Neural progenitor cell (in vitro differentiated cells): ENCODE data around the gene CD300C. TPM values are rescaled to one million over a fixed set of nuclear protein-coding genes. Genes with fewer than 3 reads are reported as not detected.
A peak's percentile ranks its signal among the peaks of the same experiment; 100 is the strongest.

Experiments
- DNase-seq: peaks from one replicate; pipeline ENCODE4 v3.0.0-alpha.2; 2016; ENCODE audit warnings: low spot score
- H2AFZ ChIP-seq: fragments of 200-600 bp; sonication (generic); replicated peaks from 2 replicates; pipeline ENCODE4 v1.6.1; 2016; ENCODE audit warnings: antibody characterized with exemption
- H3F3A ChIP-seq: fragments of 200-600 bp; sonication (generic); 2 replicates; pipeline ENCODE4 v1.6.1; 2016; ENCODE audit warnings: antibody characterized with exemption, low read depth
- H3K27ac ChIP-seq: fragments of 200-600 bp; sonication (generic); 2 replicates; pipeline ENCODE4 v1.5.1; 2016; ENCODE audit warnings: mild to moderate bottlenecking
- H3K27me3 ChIP-seq: fragments of 200-600 bp; sonication (generic); 2 replicates; pipeline ENCODE4 v1.6.1; 2016; ENCODE audit warnings: mild to moderate bottlenecking, moderate library complexity
- H3K36me3 ChIP-seq: fragments of 200-600 bp; sonication (generic); 2 replicates; pipeline ENCODE4 v1.5.1; 2016
- H3K4me1 ChIP-seq: fragments of 200-600 bp; sonication (generic); 2 replicates; pipeline ENCODE4 v1.6.1; 2016; ENCODE audit warnings: mixed run types
- H3K4me2 ChIP-seq: fragments of 200-600 bp; sonication (generic); 2 replicates; pipeline ENCODE4 v1.6.1; 2016
- H3K4me3 ChIP-seq: fragments of 200-600 bp; sonication (generic); 2 replicates; pipeline ENCODE4 v1.5.1; 2016
- H3K79me2 ChIP-seq: fragments of 200-600 bp; sonication (generic); 2 replicates; pipeline ENCODE4 v1.6.1; 2016; ENCODE audit warnings: low read depth
- H3K9ac ChIP-seq: fragments of 200-600 bp; sonication (generic); 2 replicates; pipeline ENCODE4 v1.6.1; 2016
- H3K9me3 ChIP-seq: fragments of 200-600 bp; sonication (generic); 2 replicates; pipeline ENCODE4 v1.5.1; 2016; ENCODE audit warnings: low read depth
- H4K20me1 ChIP-seq: fragments of 200-600 bp; sonication (generic); 2 replicates; pipeline ENCODE4 v1.6.1; 2016; ENCODE audit warnings: low read depth
- H3K27ac Mint-ChIP-seq: 3 replicates; pipeline ENCODE4 v1.8.0; 2021; ENCODE audit warnings: mixed read lengths
- H3K27me3 Mint-ChIP-seq: 2 replicates; pipeline ENCODE4 v1.8.0; 2022; ENCODE audit warnings: low read depth, mild to moderate bottlenecking, inconsistent platforms, moderate library complexity, mixed read lengths; ENCODE audit not compliant: insufficient read depth
- H3K36me3 Mint-ChIP-seq: 3 replicates; pipeline ENCODE4 v1.8.0; 2021; ENCODE audit warnings: mixed read lengths
- H3K4me1 Mint-ChIP-seq: 3 replicates; pipeline ENCODE4 v1.8.0; 2021; ENCODE audit warnings: mixed read lengths
- H3K4me3 Mint-ChIP-seq: 3 replicates; pipeline ENCODE4 v1.8.0; 2021; ENCODE audit warnings: mild to moderate bottlenecking, moderate library complexity, mixed read lengths
- H3K9me3 Mint-ChIP-seq: 3 replicates; pipeline ENCODE4 v1.8.0; 2020; ENCODE audit warnings: mixed read lengths
- CTCF ChIP-seq: fragments of 200-600 bp; sonication (generic); IDR thresholded peaks from 2 replicates; pipeline ENCODE4 v1.5.1; 2017; ENCODE audit warnings: antibody characterized with exemption, mild to moderate bottlenecking
- EZH2 ChIP-seq: fragments of 200-600 bp; sonication (generic); IDR thresholded peaks from 2 replicates; pipeline ENCODE4 v1.6.1; 2017; ENCODE audit warnings: antibody characterized with exemption, mild to moderate bottlenecking, moderate library complexity
- EZH2phosphoT487 ChIP-seq: fragments of 200-600 bp; sonication (generic); IDR thresholded peaks from 2 replicates; pipeline ENCODE4 v1.6.1; 2017; ENCODE audit warnings: antibody characterized with exemption
- total RNA-seq: library from RNA; depleted of rRNA; stranded (reverse); fragments of >200 nt; gene quantifications from 2 replicates; pipeline ENCODE4 v1.2.3, GENCODE V29; 2015; ENCODE audit warnings: low replicate concordance

CD300C gene
- total RNA-seq, 1 donor from 2014 or later, result not detected

- TF ChIP-seq CTCF (no peak), EZH2 (no peak), EZH2phosphoT487 (no peak)
- Histone ChIP-seq H3K9ac (no peak overlapping the region), H4K20me1 (no peaks in the 10 kb centered on the region), H3K27me3 (peaks cover 8% of the 10 kb centered on the region), H2AFZ (no peak overlapping the region), H3K4me3 (no peak overlapping the region), H3K79me2 (no peaks in the 10 kb centered on the region), H3K4me1 (no peaks in the 10 kb centered on the region), H3K9me3 (no peaks in the 10 kb centered on the region), H3K4me2 (no peak overlapping the region), H3F3A (no peaks in the 10 kb centered on the region), H3K27ac (no peak overlapping the region), H3K36me3 (no peaks in the 10 kb centered on the region)
- Mint-ChIP-seq H3K36me3 (no peaks in the 10 kb centered on the region), H3K27me3 (peaks cover 6% of the 10 kb centered on the region), H3K4me1 (peaks cover 11% of the 10 kb centered on the region), H3K27ac (no peak overlapping the region), H3K9me3 (no peaks in the 10 kb centered on the region), H3K4me3 (no peak overlapping the region)
- DNase-seq, result no peak
Measured at GRCh38 chr17:74542727-74543383, 3.1 kb downstream of the CD300C start.

- Mint-ChIP-seq H3K27ac (no peak overlapping the region), H3K4me1 (peaks cover 11% of the 10 kb centered on the region), H3K27me3 (peaks cover 6% of the 10 kb centered on the region), H3K4me3 (no peak overlapping the region), H3K9me3 (no peaks in the 10 kb centered on the region), H3K36me3 (no peaks in the 10 kb centered on the region)
- TF ChIP-seq CTCF, result no peak
- TF ChIP-seq EZH2phosphoT487, result no peak
- TF ChIP-seq EZH2, result no peak
- H3K4me2 ChIP-seq, result no peak overlapping the region
- H3K4me3 ChIP-seq, result no peak overlapping the region
- H3F3A ChIP-seq, result no peaks in the 10 kb centered on the region
- H3K36me3 ChIP-seq, result no peaks in the 10 kb centered on the region
- no peaks in the 10 kb centered on the region for H3K9me3 ChIP-seq
- H3K27ac ChIP-seq, result no peak overlapping the region
- H3K9ac ChIP-seq, result no peak overlapping the region
- H3K27me3 ChIP-seq, result peaks cover 13% of the 10 kb centered on the region
- H4K20me1 ChIP-seq, result no peaks in the 10 kb centered on the region
- H2AFZ ChIP-seq, result no peak overlapping the region
- no peaks in the 10 kb centered on the region for H3K79me2 ChIP-seq
- no peaks in the 10 kb centered on the region for H3K4me1 ChIP-seq
- DNase-seq, result no peak
Measured at GRCh38 chr17:74542166-74542565, 3.7 kb downstream of the CD300C start.

DNA sequence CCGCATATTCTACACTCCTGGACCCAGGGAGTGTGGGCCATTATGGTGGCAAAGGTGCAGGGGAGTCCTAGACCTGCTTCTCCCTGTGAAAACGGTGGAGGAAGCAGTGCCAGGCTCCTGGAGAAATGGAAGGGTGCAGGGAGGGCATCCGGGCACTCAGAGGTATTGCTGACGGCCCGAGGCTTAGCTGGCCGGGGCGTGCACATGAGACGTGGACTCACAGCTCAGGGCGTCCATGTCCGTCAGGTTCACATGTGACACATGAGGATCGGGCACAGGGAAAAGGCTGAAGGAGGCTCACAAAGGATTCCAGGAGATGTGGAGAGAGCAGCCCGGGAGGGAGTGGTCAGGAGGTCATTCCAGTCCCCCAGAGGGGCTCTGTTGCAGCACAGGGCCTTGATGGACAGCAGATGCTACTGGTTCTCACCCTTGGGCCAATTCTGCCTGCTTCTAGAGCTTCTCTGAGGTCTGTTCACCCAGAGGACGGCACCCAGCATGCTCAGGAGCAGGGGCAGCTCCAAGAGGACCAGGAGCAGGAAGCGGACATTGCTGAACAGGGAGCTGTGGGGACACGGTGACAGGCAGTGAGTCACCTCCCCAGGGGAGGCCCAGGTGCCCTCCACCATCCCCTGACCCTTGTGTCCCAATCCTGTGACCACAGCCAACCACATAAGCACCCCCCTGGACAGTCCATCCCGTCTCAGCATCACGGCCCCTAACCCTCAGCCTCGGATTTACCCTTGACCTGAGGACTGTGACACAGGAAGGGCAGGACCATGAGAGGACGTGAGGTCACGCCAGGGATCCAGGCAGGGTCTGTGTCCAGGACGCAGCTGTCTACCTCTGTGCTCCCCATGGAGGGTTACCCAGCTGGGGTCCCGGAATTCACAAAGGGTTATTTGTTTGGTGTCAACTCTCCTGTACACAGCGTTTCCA is 4.5 kb downstream of the CD300C start:
- H3K9me3 ChIP-seq, result no peaks in the 10 kb centered on the region
- no peaks in the 10 kb centered on the region for H3K79me2 ChIP-seq
- Mint-ChIP-seq H3K36me3 (no peaks in the 10 kb centered on the region), H3K9me3 (no peaks in the 10 kb centered on the region), H3K4me3 (no peak overlapping the region), H3K4me1 (peaks cover 11% of the 10 kb centered on the region), H3K27ac (peak overlapping the region; percentile 29), H3K27me3 (peaks cover 6% of the 10 kb centered on the region)
- H3F3A ChIP-seq, result no peaks in the 10 kb centered on the region
- no peak overlapping the region for H3K9ac ChIP-seq
- no peaks in the 10 kb centered on the region for H3K4me1 ChIP-seq
- no peak overlapping the region for H3K27ac ChIP-seq
- H2AFZ ChIP-seq, result no peak overlapping the region
- no peak overlapping the region for H3K4me2 ChIP-seq
- H3K36me3 ChIP-seq, result no peaks in the 10 kb centered on the region
- TF ChIP-seq EZH2, result no peak
- TF ChIP-seq EZH2phosphoT487, result no peak
- TF ChIP-seq CTCF, result no peak
- H3K27me3 ChIP-seq, result peaks cover 20% of the 10 kb centered on the region
- no peaks in the 10 kb centered on the region for H4K20me1 ChIP-seq
- DNase-seq, result no peak
- no peak overlapping the region for H3K4me3 ChIP-seq
